GM19397 (cell line): Measurements from ENCODE around the gene LILRA2.
"Not testable (repeated sequence)": the region's sequence is repeated elsewhere in the genome, so short reads cannot be mapped to it uniquely, and the experiment has no call there.

Source experiments
- ATAC-seq: cut with Tn5 transposase; IDR thresholded peaks from one replicate; pipeline ENCODE4 v1.9.1; 2021; ENCODE audit warnings: mild to moderate bottlenecking, moderate library complexity; ENCODE audit not compliant: unreplicated experiment

The LILRA2 gene

DNA sequence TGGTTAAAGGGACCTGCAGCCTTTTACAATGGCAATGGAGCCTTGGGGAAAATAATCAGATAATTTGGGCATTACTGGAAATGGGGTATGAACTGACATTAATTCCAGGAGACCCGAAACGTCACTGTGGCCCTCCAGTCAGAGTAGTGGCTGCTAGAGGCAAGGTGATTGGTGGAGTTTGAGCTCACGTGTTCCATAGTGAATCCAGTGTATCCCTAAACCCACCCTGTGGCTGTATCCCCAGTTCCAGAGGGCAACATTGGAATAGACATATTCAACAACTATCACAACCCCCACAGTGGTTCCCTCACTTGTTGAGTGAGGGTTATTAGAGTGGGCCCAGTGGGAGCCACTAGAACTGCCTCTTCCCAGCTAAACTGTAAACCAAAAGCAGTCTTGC is 3.3 kb upstream of the LILRA2 start:
- ATAC-seq: no peak

DNA sequence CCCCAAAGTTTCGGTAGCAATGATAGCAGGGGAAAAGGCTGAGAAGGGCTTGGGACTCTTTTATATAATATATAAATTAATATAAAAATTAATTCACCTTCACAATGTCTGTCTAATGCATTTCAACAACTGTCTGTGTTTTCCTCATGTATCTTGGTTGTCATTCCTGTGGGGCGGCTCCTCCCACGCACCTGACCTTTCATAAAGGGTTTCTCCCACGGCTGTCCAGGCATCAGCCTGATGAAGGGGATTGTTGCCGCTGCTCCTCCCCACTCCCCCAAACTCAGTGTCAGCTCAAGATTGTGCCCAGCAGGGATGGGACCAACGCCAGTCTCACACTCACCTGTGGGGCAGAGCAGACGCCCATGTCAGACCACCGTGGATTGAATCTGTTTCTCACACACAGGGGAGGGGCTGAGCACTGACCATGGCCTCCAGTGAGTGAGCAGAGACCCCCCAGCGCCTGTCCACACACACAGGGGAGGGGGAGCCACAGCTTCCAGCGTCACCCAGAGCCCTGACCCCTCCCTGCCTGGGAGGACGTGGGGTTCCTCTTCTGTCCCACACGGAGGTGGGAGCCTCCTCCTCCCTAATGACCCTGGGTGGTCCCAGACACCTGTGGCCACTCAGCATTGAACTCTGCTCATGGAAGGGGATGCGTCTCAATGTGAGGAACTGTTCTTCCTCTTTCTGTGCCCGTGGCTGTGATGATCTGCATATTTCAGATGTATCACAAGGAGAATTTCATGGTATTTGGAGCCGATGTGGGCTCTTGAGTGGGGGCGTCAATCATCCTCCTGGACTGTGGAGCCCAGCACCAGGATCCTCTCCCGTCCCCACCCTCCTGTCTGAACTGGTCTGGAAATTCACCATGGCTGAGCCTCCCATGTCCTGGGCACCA is 1.6 kb upstream of the LILRA2 start:
- ATAC-seq: not testable (repeated sequence)

DNA sequence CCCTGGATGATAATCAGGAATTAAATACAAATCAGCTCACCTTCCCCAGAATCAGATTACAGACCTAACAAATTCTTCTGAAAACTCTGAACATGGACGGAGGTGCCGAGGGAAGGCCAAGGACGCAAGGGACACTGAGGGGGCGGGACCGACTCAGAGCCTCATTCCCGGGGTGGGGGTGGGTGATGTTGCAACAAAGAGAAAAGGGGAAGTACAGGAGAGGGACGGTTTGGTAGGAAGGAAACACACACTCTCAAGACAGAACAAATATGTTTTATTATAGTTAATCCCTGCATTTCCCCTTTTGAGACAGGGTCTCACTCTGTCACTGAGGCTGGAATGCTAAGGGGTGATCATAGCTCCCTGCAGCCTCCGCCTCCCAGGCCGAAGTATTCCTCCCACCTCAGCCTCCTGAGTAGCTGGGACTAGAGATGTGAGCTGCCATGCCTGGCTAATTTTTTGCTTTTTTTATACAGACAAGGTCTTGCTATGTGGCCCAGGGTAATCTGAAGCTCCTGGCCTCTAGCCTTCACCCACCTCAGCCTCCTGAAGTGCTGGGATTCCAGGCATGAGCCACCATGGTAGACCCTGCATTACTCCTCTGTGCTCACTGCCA is 786 bp upstream of the LILRA2 start:
- ATAC-seq: no peak

DNA sequence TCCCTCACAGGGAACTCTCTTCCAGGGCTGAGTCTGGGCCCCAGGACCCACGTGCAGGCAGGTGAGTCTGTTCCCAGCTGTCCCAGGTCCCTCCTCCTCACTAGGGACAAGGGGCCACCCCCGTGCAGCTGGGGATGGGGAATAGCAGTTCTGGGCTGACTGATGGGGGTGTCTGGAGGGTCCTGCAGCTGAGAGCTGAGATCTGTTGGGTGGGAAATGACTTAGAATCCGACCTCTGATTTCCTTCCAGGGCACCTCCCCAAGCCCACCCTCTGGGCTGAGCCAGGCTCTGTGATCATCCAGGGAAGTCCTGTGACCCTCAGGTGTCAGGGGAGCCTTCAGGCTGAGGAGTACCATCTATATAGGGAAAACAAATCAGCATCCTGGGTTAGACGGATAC is 461 bp downstream of the LILRA2 start:
- no peak for ATAC-seq

DNA sequence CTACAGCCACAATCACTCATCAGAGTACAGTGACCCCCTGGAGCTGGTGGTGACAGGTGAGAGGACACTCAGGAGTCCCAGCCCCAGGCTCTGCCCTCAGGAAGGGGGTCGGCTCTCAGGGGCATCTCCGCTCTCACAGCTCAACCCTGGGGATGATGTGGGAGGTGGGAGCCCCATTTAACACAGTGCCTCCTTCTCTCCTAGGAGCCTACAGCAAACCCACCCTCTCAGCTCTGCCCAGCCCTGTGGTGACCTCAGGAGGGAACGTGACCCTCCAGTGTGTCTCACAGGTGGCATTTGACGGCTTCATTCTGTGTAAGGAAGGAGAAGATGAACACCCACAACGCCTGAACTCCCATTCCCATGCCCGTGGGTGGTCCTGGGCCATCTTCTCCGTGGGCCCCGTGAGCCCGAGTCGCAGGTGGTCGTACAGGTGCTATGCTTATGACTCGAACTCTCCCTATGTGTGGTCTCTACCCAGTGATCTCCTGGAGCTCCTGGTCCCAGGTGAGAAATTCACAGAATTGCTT is 1.0 kb downstream of the LILRA2 start:
- no peak for ATAC-seq

DNA sequence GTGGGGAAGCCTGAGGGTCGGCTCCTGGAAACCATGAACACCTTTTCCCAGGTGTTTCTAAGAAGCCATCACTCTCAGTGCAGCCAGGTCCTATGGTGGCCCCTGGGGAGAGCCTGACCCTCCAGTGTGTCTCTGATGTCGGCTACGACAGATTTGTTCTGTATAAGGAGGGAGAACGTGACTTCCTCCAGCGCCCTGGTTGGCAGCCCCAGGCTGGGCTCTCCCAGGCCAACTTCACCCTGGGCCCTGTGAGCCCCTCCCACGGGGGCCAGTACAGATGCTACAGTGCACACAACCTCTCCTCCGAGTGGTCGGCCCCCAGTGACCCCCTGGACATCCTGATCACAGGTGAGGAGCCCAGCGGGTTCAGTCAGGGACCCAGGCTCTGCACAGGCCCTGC is 1.6 kb downstream of the LILRA2 start:
- ATAC-seq: not testable (repeated sequence)

DNA sequence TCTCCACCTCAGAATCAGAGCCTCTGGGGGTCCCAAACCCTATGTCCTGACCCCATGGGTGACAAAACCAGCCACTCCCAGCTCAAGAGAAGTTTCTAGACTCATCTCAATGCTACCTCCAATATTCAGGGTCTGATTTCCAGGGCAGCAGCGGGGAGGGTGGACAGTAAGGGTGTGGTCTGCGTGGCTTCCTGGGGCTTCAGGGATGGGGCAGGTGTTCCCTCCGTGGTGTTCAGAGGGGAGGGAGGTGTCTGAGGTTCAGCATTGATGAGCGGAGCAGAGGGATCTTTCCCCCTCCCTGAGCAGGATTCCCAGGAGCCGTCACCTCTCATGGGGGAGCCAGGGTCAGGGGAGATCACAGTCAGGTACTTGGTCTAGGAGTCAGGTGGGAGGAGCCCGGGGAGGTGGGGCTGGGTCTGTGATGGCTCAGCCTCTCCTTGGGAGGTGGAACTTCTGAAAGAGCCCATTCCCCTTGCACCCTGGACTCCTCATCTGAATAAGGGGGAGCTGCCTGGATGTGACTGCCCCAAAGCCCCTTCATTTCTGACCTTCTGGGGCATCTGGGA is 2.9 kb downstream of the LILRA2 start:
- ATAC-seq: no peak

DNA sequence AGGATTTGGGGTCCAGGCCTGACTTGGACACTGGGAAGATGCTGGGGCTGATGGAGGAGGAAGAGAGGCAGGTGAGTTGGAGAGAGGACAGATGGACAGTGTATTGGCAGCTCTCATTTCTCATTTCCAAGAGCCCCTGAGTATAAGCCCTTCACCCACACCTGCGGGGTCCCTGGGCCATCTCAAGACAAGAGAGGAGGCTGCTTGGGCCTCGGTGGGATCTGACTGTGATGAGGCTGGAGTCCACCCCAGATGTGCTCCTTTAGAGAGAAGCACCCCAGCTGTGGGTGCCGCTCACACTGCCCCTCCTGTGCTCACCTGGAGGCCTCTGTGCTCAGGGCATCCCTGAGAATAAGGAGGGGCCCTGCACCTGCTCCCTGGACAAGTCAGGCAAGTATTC is 3.7 kb downstream of the LILRA2 start:
- ATAC-seq: no peak

DNA sequence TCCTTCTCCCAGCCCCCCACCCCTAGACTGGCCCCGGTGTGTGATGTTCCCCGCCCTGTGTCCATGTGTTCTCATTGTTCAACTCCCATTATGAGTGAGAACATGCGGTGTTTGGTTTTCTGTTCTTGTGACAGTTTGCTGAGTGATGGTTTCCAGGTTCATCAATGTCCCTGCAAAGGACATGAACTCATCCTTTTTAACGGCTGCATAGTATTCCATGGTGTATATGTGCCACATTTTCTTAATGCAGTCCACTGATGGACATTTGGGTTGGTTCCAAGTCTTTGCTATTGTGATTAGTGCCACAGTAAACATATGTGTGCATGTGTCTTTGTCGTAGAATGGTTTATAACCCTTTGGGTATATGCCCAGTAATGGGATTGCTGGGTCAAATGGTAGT is 4.7 kb downstream of the LILRA2 start:
- ATAC-seq: not testable (repeated sequence)

DNA sequence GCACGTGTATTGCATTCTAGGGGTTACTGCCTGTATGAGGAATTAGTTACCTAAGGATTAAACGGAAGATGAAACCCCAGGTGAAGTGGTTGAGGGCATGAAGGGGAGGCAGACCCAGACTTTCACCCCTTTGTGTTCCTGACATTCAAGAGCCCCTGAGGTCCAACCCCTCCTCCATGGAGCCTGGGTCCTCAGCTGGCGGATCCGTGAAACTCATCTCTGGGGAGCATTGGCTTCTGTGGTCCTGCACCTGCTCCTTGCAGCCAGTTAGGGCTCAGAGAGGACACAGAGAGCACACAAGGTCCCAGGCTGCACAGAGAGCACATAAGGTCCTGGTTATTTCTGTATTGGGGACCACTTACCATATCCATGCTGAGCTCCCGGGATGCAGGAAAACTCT is 12.8 kb downstream of the LILRA2 start:
- no peak for ATAC-seq

DNA sequence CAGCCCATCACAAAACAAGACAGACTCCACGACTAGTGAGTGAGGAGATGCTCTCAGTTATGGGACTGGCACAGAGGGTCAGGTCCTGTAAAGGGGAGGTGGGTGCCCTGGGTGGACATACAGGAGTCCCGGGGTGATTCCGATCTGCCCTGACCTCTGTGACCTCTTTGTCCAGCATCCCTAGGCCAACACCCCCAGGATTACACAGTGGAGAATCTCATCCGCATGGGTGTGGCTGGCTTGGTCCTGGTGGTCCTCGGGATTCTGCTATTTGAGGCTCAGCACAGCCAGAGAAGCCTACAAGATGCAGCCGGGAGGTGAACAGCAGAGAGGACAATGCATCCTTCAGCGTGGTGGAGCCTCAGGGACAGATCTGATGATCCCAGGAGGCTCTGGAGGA is 13.4 kb downstream of the LILRA2 start:
- no peak for ATAC-seq

DNA sequence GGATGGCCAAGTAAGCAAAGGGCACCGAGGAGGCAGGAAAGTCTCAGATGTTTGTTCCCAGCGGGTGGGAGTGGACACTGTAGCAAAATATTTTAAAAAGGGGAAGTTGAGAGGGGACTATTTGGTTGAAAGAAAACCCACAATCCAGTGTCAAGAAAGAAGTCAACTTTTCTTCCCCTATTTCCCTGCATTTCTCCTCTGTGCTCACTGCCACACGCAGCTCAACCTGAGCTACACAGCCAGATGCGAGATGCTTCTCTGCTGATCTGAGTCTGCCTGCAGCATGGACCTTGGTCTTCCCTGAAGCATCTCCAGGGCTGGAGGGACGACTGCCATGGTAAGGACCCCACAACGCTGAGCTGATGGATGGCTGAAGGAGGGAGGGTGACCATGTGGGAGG is 19.9 kb downstream of the LILRA2 start, which contains the start of gene LILRA1:
Gene LILRA1, plus strand, starts transcription at position 188 of the 400 bp plus-strand sequence. CDS start 613 bp downstream, outside the sequence.
- ATAC-seq: not testable (repeated sequence)

DNA sequence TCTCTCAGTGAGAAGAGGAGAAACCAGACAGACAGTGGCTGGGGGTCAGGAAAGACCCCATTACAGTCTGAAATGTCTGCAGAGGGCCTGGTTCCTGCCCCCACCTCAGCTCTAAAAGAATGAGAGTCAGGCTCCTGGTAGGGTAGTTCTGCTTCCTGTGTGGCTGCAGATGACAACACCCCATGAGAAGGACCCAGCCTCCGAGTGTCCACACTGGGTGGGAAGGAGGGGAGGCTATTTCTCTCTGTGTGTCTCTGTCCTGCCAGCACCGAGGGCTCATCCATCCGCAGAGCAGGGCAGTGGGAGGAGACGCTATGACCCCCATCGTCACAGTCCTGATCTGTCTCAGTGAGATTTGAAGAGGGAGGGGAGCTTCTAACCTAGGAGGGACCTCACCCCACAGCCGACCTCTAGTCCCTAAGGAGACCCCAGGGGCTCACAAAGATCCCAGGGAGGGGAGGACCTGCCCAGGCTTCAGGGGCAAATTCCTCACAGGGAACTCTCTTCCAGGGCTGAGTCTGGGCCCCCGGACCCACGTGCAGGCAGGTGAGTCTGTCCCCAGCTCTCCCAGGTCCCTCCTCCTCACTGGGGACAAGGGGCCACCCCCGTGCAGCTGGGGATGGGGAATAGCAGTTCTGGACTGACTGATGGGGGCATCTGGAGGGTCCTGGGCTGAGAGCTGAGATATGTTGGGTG is 20.5 kb downstream of the LILRA2 start:
- not testable (repeated sequence) for ATAC-seq

DNA sequence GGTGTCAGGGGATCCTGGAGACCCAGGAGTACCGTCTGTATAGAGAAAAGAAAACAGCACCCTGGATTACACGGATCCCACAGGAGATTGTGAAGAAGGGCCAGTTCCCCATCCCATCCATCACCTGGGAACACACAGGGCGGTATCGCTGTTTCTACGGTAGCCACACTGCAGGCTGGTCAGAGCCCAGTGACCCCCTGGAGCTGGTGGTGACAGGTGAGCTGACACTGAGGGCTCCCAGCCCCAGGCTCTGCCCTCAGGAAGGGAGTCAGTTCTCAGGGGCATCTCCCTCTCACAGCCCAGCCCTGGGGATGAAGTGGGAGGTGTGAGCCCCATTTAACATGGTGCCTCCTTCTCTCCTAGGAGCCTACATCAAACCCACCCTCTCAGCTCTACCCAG is 21.1 kb downstream of the LILRA2 start:
- no peak for ATAC-seq

DNA sequence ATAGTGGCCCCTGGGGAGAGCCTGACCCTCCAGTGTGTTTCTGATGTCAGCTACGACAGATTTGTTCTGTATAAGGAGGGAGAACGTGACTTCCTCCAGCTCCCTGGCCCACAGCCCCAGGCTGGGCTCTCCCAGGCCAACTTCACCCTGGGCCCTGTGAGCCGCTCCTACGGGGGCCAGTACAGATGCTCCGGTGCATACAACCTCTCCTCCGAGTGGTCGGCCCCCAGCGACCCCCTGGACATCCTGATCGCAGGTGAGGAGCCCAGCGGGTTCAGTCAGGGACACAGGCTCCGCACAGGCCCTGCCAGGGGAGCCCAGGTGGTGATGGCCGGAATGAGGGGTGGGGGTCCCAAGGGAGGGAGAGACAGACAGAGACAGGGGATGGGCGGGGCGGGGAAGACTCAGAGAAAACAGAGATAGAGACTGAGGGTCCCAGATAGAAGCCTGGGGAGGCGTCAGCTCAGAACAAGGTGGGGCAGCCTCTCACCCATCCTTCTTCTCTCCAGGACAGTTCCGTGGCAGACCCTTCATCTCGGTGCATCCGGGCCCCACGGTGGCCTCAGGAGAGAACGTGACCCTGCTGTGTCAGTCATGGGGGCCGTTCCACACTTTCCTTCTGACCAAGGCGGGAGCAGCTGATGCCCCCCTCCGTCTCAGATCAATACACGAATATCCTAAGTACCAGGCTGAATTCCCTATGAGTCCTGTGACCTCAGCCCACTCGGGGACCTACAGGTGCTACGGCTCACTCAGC is 22.3 kb downstream of the LILRA2 start:
- not testable (repeated sequence) for ATAC-seq

DNA sequence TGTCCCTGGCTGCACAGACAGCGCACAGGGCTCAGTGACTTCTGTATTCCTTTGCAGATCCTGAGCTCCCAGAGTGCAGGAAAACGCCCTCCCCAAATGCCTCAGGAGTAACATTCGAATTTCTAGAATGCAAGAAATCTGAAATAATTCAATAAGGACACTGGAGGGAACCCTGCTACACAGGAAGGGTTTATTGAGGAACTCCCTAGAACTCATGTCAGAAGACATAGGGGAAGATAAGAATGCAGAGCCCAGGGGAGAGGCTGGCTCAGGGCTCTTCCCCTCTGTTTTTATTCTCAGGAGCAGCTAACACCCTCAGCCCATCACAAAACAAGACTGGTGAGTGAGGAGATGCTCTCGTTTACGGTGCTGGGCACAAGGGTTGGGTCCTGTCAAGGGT is 26.6 kb downstream of the LILRA2 start:
- no peak for ATAC-seq

DNA sequence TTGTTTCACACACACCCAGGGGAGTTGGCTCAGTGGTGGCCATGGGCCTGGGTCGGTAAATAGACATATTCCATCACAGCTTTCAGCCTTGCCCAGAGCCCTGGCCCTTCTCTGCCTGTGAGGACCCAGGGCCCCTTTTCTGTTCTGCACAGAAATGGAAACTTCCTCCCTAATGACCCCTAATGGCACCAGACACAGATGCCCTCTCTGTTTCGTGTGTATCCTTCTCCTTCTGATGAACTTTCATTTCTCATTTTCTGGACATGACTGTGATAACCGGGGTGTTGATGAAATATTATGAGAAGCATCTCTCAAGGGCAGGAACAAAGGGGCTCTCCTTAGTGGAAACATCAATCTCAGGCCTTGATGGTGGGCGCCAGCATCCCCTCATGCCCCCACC is 32.6 kb downstream of the LILRA2 start:
- no peak for ATAC-seq

DNA sequence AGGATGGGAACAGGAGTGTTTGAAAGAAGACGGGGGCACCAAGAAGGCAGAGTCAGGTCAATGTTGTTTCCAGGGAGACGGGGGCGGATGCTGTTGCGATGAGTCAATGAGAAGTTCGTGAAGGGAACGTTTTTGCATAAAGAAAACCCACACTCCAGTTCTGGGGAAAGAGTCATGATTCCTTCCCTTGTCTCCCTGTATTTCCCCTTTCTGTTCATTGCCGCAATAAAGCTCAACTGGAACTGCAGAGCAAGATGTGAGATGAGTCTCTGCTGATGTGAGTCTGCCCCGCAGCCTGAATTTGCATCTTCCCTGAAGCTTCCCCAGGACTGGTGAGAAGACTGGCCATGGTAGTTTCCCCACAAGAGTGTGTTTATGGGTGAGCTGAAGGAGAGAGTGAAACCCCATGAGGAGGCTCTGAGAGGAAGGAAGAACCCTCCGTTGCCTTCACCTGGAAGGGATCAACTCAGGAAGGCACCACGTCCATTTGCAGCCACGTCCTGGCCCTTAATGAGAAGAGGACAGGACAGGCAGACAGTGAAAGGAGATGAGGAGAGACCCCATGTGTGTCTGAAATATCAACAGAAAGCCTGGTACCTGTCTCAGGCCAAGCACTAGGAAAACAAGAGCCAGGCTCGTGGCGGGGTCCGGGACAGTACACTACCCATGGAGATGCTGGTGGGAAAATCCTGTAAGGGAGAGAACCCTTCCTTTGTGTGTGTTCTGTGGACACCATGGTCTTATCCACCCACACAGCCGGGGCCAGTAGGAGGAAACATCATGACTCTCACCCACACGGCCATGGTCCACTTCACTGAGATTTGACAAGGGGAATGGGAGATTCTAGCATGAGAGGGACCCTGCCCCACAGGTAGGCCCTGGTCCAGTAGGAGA is 33.5 kb downstream of the LILRA2 start:
- no peak for ATAC-seq

DNA sequence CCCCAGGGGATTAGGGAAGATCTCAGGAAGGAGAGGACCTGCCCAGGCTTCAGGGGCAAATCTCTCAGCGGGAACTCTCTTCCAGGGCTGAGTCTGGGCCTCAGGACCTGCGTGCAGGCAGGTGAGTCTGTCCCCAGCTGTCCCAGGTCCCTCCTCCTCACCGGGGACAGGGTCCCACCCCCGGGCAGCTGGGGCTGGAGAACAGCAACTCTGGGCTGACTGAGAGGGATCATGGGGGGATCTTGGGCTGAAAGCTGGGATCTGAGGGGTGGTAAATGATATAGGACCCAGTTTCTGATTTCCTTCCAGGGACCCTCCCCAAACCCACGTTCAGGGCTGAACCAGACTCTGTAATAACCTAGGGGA is 34.2 kb downstream of the LILRA2 start:
- no peak for ATAC-seq
